Liver (tissue), 9 donors: ENCODE measurements around the gene PROSER3. TPM values are rescaled to one million over a fixed set of nuclear protein-coding genes. Genes with fewer than 3 reads are reported as not detected.
"Not testable (repeated sequence)": the region's sequence is repeated elsewhere in the genome, so short reads cannot be mapped to it uniquely, and the experiment has no call there.

ENCODE experiments used
- DNase-seq: peaks from one replicate; pipeline ENCODE4 v3.0.0-alpha.2; 2017; ENCODE audit warnings: low spot score
- H3K27ac ChIP-seq, 2 donors: one replicate each; pipeline ENCODE4 v1.7.0; 2013; ENCODE audit warnings: inconsistent platforms in 2 of 2, low read length in 2 of 2, control low read depth in 1 of 2, low read depth in 1 of 2, mild to moderate bottlenecking in 1 of 2
- H3K27me3 ChIP-seq, 4 donors: one replicate each; pipeline versions ENCODE4 v1.6.1 to v1.7.0; 2013; ENCODE audit warnings: low read length in 3 of 4, inconsistent platforms in 1 of 4, mild to moderate bottlenecking in 1 of 4, moderate library complexity in 1 of 4; ENCODE audit not compliant: control insufficient read depth in 4 of 4, insufficient read depth in 4 of 4
- H3K36me3 ChIP-seq, 4 donors: one replicate each; pipeline versions ENCODE4 v1.6.1 to v1.7.0; 2013; ENCODE audit warnings: low read length in 3 of 4, mild to moderate bottlenecking in 3 of 4, low read depth in 1 of 4, moderate library complexity in 1 of 4; ENCODE audit not compliant: control insufficient read depth in 4 of 4, insufficient read depth in 3 of 4
- H3K4me1 ChIP-seq, 4 donors: one replicate each; pipeline versions ENCODE4 v1.6.1 to v1.7.0; 2013; ENCODE audit warnings: low read length in 3 of 4, mild to moderate bottlenecking in 3 of 4, moderate library complexity in 1 of 4; ENCODE audit not compliant: control insufficient read depth in 4 of 4, insufficient read depth in 4 of 4
- H3K4me3 ChIP-seq, 3 donors: one replicate each; pipeline versions ENCODE4 v1.6.1 to v1.7.0; 2013; ENCODE audit warnings: low read length in 3 of 3, control low read depth in 1 of 3, low read depth in 1 of 3, mild to moderate bottlenecking in 1 of 3
- H3K9ac ChIP-seq, 2 donors: one replicate each; pipeline ENCODE4 v1.7.0; 2013; ENCODE audit warnings: low read length in 2 of 2, mild to moderate bottlenecking in 2 of 2, moderate library complexity in 2 of 2, control low read depth in 1 of 2, low read depth in 1 of 2
- H3K9me3 ChIP-seq, 4 donors: one replicate each; pipeline versions ENCODE4 v1.6.1 to v1.7.0; 2013; ENCODE audit warnings: low read length in 3 of 4; ENCODE audit not compliant: control insufficient read depth in 4 of 4
- EGR1 ChIP-seq, 2 donors: IDR thresholded peaks; 2 replicates each; pipeline ENCODE4 v1.6.1; 2016 to 2018; ENCODE audit warnings: antibody characterized with exemption in 2 of 2, low read depth in 2 of 2
- FOXA1 ChIP-seq: IDR thresholded peaks from 2 replicates; pipeline ENCODE4 v1.6.1; 2016; ENCODE audit warnings: antibody characterized with exemption
- FOXA2 ChIP-seq: IDR thresholded peaks from 2 replicates; pipeline ENCODE4 v1.6.1; 2016; ENCODE audit warnings: antibody characterized with exemption
- GABPA ChIP-seq, 2 donors: IDR thresholded peaks in 1 of 2; conservative IDR thresholded peaks in 1 of 2; 2 replicates each; pipeline ENCODE4 v1.6.1; 2016; ENCODE audit warnings: antibody characterized with exemption in 2 of 2, mild to moderate bottlenecking in 1 of 2, moderate library complexity in 1 of 2
- HNF4A ChIP-seq, 2 donors: conservative IDR thresholded peaks; 2 replicates each; pipeline ENCODE4 v1.6.1; 2016; ENCODE audit warnings: antibody characterized with exemption in 2 of 2, mild to moderate bottlenecking in 2 of 2
- HNF4G ChIP-seq: IDR thresholded peaks from 2 replicates; pipeline ENCODE4 v1.6.1; 2016; ENCODE audit warnings: antibody characterized with exemption
- JUND ChIP-seq, 2 donors: IDR thresholded peaks; 2 replicates each; pipeline ENCODE4 v1.6.1; 2016; ENCODE audit warnings: antibody characterized with exemption in 2 of 2
- NR2F2 ChIP-seq: IDR thresholded peaks from 2 replicates; pipeline ENCODE4 v1.6.1; 2016; ENCODE audit warnings: antibody characterized with exemption
- RAD21 ChIP-seq, 2 donors: IDR thresholded peaks; 2 replicates each; pipeline ENCODE4 v1.6.1; 2016; ENCODE audit warnings: antibody characterized with exemption in 2 of 2, mild to moderate bottlenecking in 2 of 2
- RXRA ChIP-seq, 2 donors: IDR thresholded peaks; 2 replicates each; pipeline ENCODE4 v1.6.1; 2017 to 2018; ENCODE audit warnings: antibody characterized with exemption in 2 of 2, mild to moderate bottlenecking in 1 of 2
- SP1 ChIP-seq: IDR thresholded peaks from 2 replicates; pipeline ENCODE4 v1.6.1; 2018; ENCODE audit warnings: antibody characterized with exemption, mild to moderate bottlenecking
- TAF1 ChIP-seq: conservative IDR thresholded peaks from 2 replicates; pipeline ENCODE4 v1.6.1; 2016; ENCODE audit warnings: antibody characterized with exemption, mild to moderate bottlenecking
- YY1 ChIP-seq: IDR thresholded peaks from 2 replicates; pipeline ENCODE4 v1.6.1; 2016; ENCODE audit warnings: antibody characterized with exemption, mild to moderate bottlenecking
- WGBS: extraction: QIAGEN DNeasy Blood & Tissue Kit; methylation state at CpG from one replicate; pipeline ENCODE4 v1.1.7; 2013; 5-methylcytosine and 5-hydroxymethylcytosine counted together
- polyA plus RNA-seq, 2 donors: library from polyadenylated mRNA; stranded (reverse) in 1 of 2; unstranded in 1 of 2; fragments of 200-250 nt in 1 of 2; fragments of >200 nt in 1 of 2; fragmentation: Nextera tagmentation in 1 of 2; extraction: Ambion mirVana in 1 of 2; gene quantifications; one replicate each; pipeline versions ENCODE4 v1.2.1 to v1.2.3, GENCODE V29; 2013 to 2015
- total RNA-seq, 2 donors: library from RNA; depleted of rRNA; stranded (reverse); fragments of >200 nt; gene quantifications; one replicate each; pipeline ENCODE4 v1.2.3, GENCODE V29; 2014
- TF ChIP-seq, protein P1 (sequence below): IDR thresholded peaks from 2 replicates; pipeline ENCODE4 v1.6.1; 2016; ENCODE audit warnings: antibody characterized with exemption
- TF ChIP-seq, protein P2 (sequence below): IDR thresholded peaks from 2 replicates; pipeline ENCODE4 v1.6.1; 2016; ENCODE audit warnings: antibody characterized with exemption
- TF ChIP-seq, protein P3 (sequence below): IDR thresholded peaks from 2 replicates; pipeline ENCODE4 v1.6.1; 2016; ENCODE audit warnings: antibody characterized with exemption
- TF ChIP-seq, protein P4 (sequence below): IDR thresholded peaks from 2 replicates; pipeline ENCODE4 v1.6.1; 2016; ENCODE audit warnings: antibody characterized with exemption, mild to moderate bottlenecking
- TF ChIP-seq, protein P5 (sequence below): fragments of 150-350 bp; IDR thresholded peaks from 2 replicates; pipeline ENCODE4 v1.5.1; 2017; ENCODE audit warnings: improper control_type of control experiment, low read depth, low read length; ENCODE audit not compliant: missing input control
- donor health status: healthy.
- donor health status: healthy.
- donor health status: healthy.
- donor health status: healthy.
- donor health status: healthy.

PROSER3 gene
- total and polyA plus RNA-seq, 4 donors, result 2.1 to 4.5 (median 2.7) TPM

DNA sequence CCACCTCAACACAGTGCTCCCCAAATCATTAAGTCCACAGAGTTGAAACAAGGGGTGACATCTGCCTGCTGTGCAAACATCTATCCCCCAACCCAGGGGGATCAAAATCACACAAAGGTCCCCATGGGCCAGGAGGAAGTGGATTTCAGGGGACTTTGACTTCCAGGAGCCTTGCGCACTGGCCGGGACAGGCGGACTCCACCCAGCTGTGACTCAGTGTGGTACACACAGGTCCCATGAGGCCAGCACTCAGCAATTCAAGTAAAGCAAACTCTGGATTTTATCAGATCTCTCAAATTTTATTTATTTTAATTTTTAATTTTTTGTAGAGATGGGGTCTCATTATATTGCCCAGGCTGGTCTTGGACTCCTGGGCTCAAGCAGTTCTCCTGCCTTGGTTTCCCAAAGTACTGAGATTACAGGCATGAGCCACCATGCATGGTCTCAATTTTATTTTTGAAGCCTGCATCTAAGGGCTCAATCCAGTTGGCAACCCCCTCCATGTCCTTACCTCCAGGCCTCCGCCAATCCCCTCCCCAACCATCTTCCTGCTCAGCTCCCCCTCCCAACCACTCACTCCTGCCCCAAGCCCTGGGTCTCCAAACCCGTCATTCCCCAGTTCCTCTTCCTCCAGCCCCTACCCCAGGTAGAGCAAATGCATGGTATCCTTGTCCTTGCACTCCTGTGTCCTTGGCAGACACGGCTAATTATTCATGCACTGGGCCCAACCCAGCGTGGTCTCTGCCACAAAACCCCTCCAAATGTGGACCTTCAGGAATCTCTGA is 35.6 kb downstream of the PROSER3 start:
- no peak for TF ChIP-seq GABPA (IDR thresholded peaks at IDR 0.05 in 1 of 2, conservative IDR thresholded peaks at IDR 0.05 in 1 of 2)
- TF ChIP-seq HNF4A (conservative IDR thresholded peaks at IDR 0.05), result no peak
- no peak for TF ChIP-seq RAD21 (IDR thresholded peaks at IDR 0.05)
- Histone ChIP-seq H3K4me3 (no peak overlapping the region), H3K9me3 (no peaks in the 10 kb centered on the region), H3K36me3 (no peaks in the 10 kb centered on the region), H3K9ac (no peak overlapping the region), H3K4me1 (peaks cover 0 to 4% (median 2%) of the 10 kb centered on the region in 4 donors), H3K27me3 (no peaks in the 10 kb centered on the region), H3K27ac (no peak overlapping the region)
- DNase-seq, result no peak
- 86% methylated on average over 7 of the region's 7 CpGs for WGBS

DNA sequence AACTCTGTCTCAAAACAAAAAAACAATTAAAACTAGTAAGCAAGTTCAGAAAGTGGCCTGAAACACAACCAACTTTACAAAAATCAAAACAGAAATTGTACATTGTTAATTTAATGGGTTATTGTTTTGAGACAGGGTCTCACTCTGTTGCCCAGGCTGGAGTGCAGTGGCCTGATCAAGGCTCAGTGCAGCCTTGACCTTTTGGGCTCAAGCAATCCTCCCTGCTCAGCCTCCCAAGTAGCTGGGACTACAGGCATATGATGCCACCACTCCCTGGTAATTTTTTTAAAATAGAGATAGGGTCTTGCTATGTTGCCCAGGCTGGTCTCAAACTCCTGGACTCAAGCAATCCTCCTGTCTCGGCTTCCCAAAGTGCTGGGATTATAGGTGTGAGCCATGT is 37.6 kb downstream of the PROSER3 start:
- WGBS, result 75% methylated on average over 1 of the region's 1 CpG
- not testable (repeated sequence) for H3K36me3 ChIP-seq, H3K27me3 ChIP-seq, H3K9me3 ChIP-seq, DNase-seq, H3K4me3 ChIP-seq, H3K9ac ChIP-seq, H3K4me1 ChIP-seq, H3K27ac ChIP-seq

DNA sequence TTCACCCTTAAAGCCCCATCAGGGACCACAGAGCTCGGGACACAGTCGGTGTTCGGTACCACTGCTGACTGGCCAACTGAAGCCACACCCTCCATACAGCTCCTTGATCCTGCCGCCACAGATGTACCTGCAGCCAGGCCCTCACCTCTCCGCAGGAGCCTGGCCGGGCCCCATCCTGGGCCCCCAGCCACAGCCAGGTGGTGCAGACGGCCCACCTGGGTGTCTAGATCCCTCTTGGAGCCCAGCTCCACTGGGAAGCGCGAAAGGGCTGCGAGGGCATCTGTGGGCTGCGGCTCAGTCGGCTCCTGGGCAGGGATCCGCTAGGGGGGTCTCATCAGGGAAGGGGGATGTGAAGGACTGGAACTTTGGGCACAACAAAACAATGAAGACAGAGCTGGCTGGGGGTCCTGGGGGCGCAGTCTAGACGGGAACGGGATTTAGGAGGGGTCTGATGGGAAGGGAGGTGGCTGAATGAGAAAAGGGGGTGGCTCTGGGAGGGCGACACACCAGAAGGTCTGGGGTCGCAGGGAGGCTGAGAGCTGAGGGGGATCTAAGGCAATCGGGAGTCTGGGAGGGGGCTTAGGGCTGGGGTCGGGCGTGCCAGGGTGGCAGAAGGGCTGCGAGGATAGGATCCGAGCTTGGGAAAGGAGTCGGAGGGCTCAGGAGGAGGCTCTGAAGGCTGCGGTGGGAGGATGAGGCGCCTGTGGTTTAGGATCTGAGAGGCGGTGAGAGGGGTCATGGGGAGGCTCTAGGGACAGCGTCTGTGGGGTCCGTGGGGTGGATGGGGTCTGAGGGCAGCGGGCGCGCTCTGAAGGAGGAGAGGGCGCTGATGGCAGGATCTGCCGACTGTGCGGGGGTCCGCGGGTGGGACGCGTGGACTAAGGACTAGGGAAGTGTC is 38.9 kb downstream of the PROSER3 start:
- Histone ChIP-seq H3K27ac (no peak overlapping the region), H3K9me3 (no peaks in the 10 kb centered on the region), H3K4me1 (peaks cover 0 to 4% (median 2%) of the 10 kb centered on the region in 4 donors), H3K27me3 (no peaks in the 10 kb centered on the region), H3K4me3 (no peak overlapping the region), H3K9ac (no peak overlapping the region), H3K36me3 (peaks cover 0 to under 1% (median 0%) of the 10 kb centered on the region in 4 donors)
- 13% methylated on average over 39 of the region's 39 CpGs for WGBS
- TF ChIP-seq, protein P1, sequence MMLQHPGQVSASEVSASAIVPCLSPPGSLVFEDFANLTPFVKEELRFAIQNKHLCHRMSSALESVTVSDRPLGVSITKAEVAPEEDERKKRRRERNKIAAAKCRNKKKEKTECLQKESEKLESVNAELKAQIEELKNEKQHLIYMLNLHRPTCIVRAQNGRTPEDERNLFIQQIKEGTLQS, result no peak
- no peak for TF ChIP-seq TAF1
- TF ChIP-seq FOXA1, result no peak
- TF ChIP-seq, protein P2, sequence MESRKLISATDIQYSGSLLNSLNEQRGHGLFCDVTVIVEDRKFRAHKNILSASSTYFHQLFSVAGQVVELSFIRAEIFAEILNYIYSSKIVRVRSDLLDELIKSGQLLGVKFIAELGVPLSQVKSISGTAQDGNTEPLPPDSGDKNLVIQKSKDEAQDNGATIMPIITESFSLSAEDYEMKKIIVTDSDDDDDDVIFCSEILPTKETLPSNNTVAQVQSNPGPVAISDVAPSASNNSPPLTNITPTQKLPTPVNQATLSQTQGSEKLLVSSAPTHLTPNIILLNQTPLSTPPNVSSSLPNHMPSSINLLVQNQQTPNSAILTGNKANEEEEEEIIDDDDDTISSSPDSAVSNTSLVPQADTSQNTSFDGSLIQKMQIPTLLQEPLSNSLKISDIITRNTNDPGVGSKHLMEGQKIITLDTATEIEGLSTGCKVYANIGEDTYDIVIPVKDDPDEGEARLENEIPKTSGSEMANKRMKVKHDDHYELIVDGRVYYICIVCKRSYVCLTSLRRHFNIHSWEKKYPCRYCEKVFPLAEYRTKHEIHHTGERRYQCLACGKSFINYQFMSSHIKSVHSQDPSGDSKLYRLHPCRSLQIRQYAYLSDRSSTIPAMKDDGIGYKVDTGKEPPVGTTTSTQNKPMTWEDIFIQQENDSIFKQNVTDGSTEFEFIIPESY, result no peak
- no peak for TF ChIP-seq NR2F2
- no peak for TF ChIP-seq YY1
- TF ChIP-seq, protein P3, sequence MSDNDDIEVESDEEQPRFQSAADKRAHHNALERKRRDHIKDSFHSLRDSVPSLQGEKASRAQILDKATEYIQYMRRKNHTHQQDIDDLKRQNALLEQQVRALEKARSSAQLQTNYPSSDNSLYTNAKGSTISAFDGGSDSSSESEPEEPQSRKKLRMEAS, result no peak
- no peak for TF ChIP-seq RAD21 (IDR thresholded peaks at IDR 0.05)
- no peak for TF ChIP-seq JUND (IDR thresholded peaks at IDR 0.05)
- TF ChIP-seq HNF4G, result no peak
- TF ChIP-seq EGR1 (IDR thresholded peaks at IDR 0.05; ENCODE audit: low read depth in 2 of 2), result no peak
- TF ChIP-seq, protein P4, sequence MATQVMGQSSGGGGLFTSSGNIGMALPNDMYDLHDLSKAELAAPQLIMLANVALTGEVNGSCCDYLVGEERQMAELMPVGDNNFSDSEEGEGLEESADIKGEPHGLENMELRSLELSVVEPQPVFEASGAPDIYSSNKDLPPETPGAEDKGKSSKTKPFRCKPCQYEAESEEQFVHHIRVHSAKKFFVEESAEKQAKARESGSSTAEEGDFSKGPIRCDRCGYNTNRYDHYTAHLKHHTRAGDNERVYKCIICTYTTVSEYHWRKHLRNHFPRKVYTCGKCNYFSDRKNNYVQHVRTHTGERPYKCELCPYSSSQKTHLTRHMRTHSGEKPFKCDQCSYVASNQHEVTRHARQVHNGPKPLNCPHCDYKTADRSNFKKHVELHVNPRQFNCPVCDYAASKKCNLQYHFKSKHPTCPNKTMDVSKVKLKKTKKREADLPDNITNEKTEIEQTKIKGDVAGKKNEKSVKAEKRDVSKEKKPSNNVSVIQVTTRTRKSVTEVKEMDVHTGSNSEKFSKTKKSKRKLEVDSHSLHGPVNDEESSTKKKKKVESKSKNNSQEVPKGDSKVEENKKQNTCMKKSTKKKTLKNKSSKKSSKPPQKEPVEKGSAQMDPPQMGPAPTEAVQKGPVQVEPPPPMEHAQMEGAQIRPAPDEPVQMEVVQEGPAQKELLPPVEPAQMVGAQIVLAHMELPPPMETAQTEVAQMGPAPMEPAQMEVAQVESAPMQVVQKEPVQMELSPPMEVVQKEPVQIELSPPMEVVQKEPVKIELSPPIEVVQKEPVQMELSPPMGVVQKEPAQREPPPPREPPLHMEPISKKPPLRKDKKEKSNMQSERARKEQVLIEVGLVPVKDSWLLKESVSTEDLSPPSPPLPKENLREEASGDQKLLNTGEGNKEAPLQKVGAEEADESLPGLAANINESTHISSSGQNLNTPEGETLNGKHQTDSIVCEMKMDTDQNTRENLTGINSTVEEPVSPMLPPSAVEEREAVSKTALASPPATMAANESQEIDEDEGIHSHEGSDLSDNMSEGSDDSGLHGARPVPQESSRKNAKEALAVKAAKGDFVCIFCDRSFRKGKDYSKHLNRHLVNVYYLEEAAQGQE, result no peak
- no peak for TF ChIP-seq SP1
- TF ChIP-seq GABPA (IDR thresholded peaks at IDR 0.05 in 1 of 2, conservative IDR thresholded peaks at IDR 0.05 in 1 of 2), result no peak
- TF ChIP-seq RXRA (IDR thresholded peaks at IDR 0.05), result no peak
- no peak for TF ChIP-seq FOXA2
- TF ChIP-seq, protein P5, sequence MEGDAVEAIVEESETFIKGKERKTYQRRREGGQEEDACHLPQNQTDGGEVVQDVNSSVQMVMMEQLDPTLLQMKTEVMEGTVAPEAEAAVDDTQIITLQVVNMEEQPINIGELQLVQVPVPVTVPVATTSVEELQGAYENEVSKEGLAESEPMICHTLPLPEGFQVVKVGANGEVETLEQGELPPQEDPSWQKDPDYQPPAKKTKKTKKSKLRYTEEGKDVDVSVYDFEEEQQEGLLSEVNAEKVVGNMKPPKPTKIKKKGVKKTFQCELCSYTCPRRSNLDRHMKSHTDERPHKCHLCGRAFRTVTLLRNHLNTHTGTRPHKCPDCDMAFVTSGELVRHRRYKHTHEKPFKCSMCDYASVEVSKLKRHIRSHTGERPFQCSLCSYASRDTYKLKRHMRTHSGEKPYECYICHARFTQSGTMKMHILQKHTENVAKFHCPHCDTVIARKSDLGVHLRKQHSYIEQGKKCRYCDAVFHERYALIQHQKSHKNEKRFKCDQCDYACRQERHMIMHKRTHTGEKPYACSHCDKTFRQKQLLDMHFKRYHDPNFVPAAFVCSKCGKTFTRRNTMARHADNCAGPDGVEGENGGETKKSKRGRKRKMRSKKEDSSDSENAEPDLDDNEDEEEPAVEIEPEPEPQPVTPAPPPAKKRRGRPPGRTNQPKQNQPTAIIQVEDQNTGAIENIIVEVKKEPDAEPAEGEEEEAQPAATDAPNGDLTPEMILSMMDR, result no peak
- no peak for DNase-seq
